Measurements from ENCODE around the gene LSAMP.

DNA sequence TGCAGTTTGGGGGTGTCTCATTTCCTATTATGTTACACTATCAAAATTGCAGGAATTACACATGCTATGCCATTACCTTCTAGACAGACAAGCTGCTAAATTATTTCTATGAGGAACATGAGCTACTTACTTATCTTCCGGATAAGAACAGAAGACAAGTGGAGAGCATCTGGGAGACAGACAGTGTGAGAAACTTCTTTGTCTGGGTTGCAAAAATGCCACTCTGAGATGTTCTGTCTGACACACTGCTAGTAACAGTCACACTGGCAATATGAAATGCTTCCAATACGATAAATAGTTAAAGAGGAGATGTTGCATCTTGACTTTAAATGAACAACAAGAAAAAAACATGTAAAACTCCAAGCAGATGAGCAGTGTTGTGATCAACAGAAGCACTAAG lies 40.1 kb downstream of the LSAMP start:
- TF ChIP-seq, protein P1, sequence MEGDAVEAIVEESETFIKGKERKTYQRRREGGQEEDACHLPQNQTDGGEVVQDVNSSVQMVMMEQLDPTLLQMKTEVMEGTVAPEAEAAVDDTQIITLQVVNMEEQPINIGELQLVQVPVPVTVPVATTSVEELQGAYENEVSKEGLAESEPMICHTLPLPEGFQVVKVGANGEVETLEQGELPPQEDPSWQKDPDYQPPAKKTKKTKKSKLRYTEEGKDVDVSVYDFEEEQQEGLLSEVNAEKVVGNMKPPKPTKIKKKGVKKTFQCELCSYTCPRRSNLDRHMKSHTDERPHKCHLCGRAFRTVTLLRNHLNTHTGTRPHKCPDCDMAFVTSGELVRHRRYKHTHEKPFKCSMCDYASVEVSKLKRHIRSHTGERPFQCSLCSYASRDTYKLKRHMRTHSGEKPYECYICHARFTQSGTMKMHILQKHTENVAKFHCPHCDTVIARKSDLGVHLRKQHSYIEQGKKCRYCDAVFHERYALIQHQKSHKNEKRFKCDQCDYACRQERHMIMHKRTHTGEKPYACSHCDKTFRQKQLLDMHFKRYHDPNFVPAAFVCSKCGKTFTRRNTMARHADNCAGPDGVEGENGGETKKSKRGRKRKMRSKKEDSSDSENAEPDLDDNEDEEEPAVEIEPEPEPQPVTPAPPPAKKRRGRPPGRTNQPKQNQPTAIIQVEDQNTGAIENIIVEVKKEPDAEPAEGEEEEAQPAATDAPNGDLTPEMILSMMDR (IDR thresholded peaks at IDR 0.05) = no peak
- TF ChIP-seq POLR2AphosphoS5 (IDR thresholded peaks at IDR 0.05) (no peak), EP300 (IDR thresholded peaks at IDR 0.05) (no peak), POLR2A (IDR thresholded peaks at IDR 0.05) (no peak)
